HAP-1 (cell line): ENCODE data around the gene CDCP2.
A peak's percentile ranks its signal among the peaks of the same experiment; 100 is the strongest.
"Not testable (repeated sequence)": the region's sequence is repeated elsewhere in the genome, so short reads cannot be mapped to it uniquely, and the experiment has no call there.

Experiments
- DNase-seq, 2 experiments: peaks; one replicate each; pipeline ENCODE4 v3.0.0-alpha.2; 2016 to 2020; ENCODE audit warnings: low spot score in 2 of 2
- H3K27me3 ChIP-seq: fragments of 250-450 bp; sonication (Bioruptor Pico); 2 replicates; pipeline ENCODE4 v1.5.1; 2020; ENCODE audit warnings: low read depth, mild to moderate bottlenecking, moderate library complexity
- H3K36me3 ChIP-seq: fragments of 250-450 bp; sonication (Bioruptor Pico); replicated peaks from 2 replicates; pipeline ENCODE4 v1.5.1; 2020; ENCODE audit warnings: mild to moderate bottlenecking
- H3K4me1 ChIP-seq: fragments of 250-450 bp; sonication (Bioruptor Pico); 2 replicates; pipeline ENCODE4 v1.5.1; 2020; ENCODE audit warnings: mild to moderate bottlenecking
- H3K4me3 ChIP-seq: fragments of 250-450 bp; sonication (Bioruptor Pico); 2 replicates; pipeline ENCODE4 v1.5.1; 2020; ENCODE audit warnings: mild to moderate bottlenecking, moderate library complexity
- H3K9me3 ChIP-seq: fragments of 250-450 bp; sonication (Bioruptor Pico); 2 replicates; pipeline ENCODE4 v1.5.1; 2020; ENCODE audit warnings: mild to moderate bottlenecking, moderate library complexity
- in situ Hi-C: fragments of 300-500 bp; cut with MboI; formaldehyde crosslinking; loops from 3 replicates; pipeline ENCODE4 v1.14.3; 2020; ENCODE audit warnings: low sequenced_read_pairs, inconsistent platforms, mixed read lengths

CDCP2 gene

DNA sequence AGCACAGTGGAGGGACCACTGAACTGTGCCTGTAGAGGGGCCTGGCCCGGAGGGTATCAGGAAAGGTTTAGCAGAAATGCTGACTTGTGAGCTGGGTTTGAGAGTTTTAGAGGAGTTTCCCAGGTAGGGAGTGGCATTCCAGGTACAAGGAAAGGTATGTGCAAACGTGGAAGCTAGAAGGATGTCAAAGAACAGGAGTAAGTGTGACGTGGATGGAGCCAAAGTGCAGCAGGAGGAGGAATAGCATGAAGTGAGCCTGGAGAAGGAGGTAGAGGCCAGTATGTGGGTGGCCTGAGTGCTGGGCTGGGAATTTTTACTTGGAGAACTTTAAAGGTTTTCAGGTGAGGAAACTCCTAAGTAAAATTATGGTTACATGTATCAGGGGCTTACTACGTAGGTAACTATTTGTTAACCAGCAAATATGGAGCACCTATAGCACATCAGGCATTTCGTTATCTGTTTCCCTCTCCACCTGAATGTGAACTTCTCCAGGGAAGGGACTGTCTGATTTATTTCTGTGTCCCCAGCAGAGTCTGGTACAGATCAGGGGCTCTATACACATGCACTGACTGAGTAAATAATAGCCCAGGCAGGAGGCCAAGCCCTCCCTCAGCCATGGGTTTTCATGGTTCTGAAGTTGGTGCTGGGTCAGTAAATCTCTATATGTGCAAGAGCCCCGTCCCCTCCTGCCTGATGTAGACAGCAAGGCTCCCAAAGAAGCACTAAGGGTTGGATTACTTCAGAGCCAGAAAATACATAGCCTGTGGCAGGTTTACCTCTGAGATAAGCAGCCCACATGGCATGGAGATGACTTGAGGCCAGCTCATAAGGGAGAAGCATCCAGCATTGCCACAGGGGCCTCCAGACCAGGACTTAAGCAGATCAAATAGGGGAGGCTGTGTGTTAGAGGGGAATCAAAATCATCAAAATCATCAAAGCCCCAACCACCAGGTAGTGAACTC is 43.4 kb downstream of the CDCP2 start:
- H3K4me3 ChIP-seq = no peak overlapping the region
- no peaks in the 10 kb centered on the region for H3K9me3 ChIP-seq
- peaks cover 11% of the 10 kb centered on the region for H3K4me1 ChIP-seq
- DNase-seq = no peak
- H3K27me3 ChIP-seq = no peaks in the 10 kb centered on the region
- H3K36me3 ChIP-seq = no peaks in the 10 kb centered on the region
- in situ Hi-C loops = no loop called here

DNA sequence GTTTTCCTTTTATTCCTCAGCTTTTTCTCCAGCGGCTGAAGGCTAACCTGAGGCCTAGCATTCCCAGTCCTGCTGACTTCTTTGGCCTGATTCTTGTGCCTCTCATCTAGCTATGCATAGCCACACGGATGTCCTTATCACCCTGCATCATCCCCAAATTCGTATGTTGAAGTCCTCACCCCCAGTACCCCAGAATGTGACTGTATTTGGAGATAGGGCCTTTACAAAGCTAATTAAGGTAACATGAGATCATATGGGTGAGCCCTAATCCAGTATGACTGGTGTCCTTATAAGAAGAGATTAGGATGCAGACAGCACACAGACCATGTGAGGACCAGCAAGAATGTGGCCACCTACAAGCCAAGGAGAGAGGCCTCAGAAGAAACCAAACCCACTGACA is 44.6 kb downstream of the CDCP2 start:
- in situ Hi-C loops = no loop called here
- H3K4me1 ChIP-seq = peaks cover 11% of the 10 kb centered on the region
- H3K27me3 ChIP-seq = no peaks in the 10 kb centered on the region
- no peak overlapping the region for H3K4me3 ChIP-seq
- H3K36me3 ChIP-seq = no peaks in the 10 kb centered on the region
- H3K9me3 ChIP-seq = no peaks in the 10 kb centered on the region
- DNase-seq = no peak

DNA sequence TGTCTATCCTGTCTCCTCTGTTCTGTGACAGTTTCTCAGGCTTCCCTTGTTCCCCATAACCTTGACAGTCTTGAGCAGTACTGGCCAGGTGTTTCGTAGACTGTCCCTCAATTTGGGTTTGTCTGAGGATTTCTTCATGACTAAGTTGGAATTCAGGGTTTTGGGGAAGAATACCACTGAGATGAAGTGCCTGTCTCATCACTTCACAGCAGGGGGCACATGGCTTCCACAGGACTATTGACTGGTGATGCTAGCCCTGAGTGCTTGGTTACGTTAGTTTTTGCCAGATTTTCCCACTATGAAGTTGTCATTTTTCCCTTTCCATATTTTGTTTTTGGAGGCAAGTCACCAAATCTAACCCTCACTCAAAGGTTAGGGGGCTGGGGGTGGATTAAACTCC is 45.7 kb downstream of the CDCP2 start:
- Histone ChIP-seq H3K4me3 (no peak overlapping the region), H3K4me1 (peaks cover 11% of the 10 kb centered on the region), H3K9me3 (no peaks in the 10 kb centered on the region), H3K27me3 (no peaks in the 10 kb centered on the region), H3K36me3 (no peaks in the 10 kb centered on the region)
- in situ Hi-C loops = no loop called here
- DNase-seq = peak in 1 of 2 experiments; percentile 29

DNA sequence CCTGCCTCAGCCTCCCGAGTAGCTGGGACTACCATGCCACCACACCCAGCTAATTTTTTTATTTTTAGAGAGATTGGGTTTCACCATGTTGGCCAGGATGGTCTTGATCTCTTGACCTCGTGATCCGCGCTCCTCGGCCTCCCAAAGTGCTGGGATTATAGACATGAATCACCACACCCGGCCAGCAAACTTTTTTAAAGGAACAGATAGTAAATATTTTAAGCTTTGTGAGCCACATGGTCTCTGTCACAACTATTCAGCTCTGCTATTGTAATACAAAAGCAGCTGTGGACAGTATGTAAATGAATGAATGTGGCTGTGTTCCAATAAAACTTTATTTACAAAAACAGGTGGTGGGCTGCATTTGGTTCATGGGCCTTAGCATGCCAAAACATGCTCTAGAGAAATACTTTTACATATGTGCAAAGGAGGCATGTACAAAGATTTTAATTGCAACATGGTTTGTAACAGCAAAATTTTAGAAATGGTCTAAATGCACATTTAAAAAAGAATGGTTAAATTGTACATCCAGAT is 47.0 kb downstream of the CDCP2 start:
- peak; percentile 38 to 48 for DNase-seq
- Histone ChIP-seq H3K4me1 (peaks cover 11% of the 10 kb centered on the region), H3K9me3 (no peaks in the 10 kb centered on the region), H3K36me3 (no peaks in the 10 kb centered on the region), H3K27me3 (no peaks in the 10 kb centered on the region), H3K4me3 (no peak overlapping the region)
- in situ Hi-C loops = no loop called here

DNA sequence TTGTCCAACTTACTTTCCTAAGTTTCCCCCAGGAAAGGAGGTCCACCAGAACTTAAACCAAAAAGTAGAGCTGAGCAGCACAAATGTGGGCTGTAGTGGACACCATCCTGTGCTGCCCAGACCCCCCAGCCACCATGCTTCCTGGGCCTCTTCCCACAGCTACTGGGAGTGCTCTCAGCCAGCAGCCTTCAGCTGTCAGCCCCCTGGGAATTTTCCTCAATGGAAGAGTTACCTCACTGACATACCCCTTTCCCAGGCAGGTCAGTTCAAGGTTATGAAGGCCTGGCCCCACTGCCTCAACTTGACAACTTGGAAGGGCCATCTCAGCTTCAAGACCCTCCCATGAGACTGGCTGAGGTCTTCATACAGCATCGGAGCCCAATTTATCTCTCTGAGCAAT is 47.7 kb downstream of the CDCP2 start:
- H3K4me3 ChIP-seq = no peak overlapping the region
- no peaks in the 10 kb centered on the region for H3K9me3 ChIP-seq
- in situ Hi-C loops = no loop called here
- H3K36me3 ChIP-seq = no peaks in the 10 kb centered on the region
- no peak for DNase-seq
- H3K4me1 ChIP-seq = peaks cover 11% of the 10 kb centered on the region
- H3K27me3 ChIP-seq = no peaks in the 10 kb centered on the region

DNA sequence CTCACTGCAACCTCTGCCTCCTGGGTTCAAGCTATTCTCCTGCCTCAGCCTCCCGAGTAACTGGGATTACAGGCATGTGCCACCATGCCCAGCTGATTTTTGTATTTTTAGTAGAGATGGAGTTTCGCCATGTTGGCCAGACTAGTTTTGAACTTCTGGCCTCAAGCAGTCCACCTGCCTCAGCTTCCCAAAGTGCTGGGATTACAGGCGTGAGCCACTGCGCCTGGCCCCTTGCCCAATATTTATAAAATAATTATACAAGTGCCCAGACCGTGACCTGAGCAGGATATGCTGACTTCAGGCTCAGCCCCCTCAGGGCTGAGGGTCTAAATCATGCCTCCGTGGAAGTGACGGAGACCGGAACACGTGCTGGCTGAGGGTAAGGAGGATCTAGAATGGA is 48.2 kb downstream of the CDCP2 start:
- H3K9me3 ChIP-seq, H3K36me3 ChIP-seq, DNase-seq, H3K4me3 ChIP-seq, in situ Hi-C loops, H3K27me3 ChIP-seq: not testable (repeated sequence)
- peaks cover 11% of the 10 kb centered on the region for H3K4me1 ChIP-seq

DNA sequence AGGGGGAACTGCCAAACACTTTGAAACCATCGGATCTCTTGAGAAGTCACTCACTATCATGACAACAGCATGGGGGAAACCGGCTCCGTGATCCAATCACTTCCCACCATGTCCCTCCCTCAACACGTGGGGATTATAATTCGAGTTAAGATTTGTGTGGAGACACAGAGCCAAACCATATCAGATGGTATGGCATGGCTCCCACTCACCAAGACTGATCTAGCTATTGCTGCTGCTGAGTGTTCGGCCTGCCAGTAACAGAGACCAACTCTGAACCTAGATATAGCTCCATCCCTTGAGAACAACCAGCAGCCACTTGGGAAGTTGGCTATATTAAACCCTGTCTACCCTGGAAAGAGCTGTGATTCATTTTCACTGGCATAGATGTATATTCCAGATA is 49.4 kb downstream of the CDCP2 start:
- in situ Hi-C loops = no loop called here
- Histone ChIP-seq H3K36me3 (no peaks in the 10 kb centered on the region), H3K9me3 (no peaks in the 10 kb centered on the region)

DNA sequence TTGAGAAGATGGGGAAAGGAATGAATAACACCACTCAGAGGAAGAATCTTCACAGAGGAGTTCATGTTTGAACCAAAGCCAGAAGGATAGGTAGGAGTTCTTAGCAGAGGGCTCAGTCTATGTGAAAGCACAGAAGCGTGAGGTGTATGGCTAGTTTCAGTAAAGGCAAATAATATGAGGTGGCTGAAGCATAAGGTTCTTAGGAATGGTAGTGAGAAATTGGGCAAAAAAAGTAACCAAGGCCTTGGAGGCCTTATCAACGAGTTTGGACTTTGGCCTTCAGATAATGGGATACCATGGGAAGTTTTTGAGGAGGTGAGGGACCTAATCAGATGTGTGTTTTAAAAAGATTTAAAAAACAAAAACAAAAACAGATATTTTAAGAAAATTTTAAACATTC is 52.3 kb downstream of the CDCP2 start:
- DNase-seq = no peak
- no peaks in the 10 kb centered on the region for H3K9me3 ChIP-seq
- H3K4me1 ChIP-seq = peaks cover 4% of the 10 kb centered on the region
- in situ Hi-C loops = no loop called here
- no peaks in the 10 kb centered on the region for H3K27me3 ChIP-seq
- 0 out of 2 replicates have a peak, but pooled peaks cover 4% of the 10 kb centered on the region for H3K36me3 ChIP-seq
- H3K4me3 ChIP-seq = no peak overlapping the region

More for the DNA sequence above, 49.4 kb downstream of the CDCP2 start:
- no peaks in the 10 kb centered on the region for H3K27me3 ChIP-seq
- peaks cover 11% of the 10 kb centered on the region for H3K4me1 ChIP-seq
- H3K4me3 ChIP-seq = no peak overlapping the region
- DNase-seq = no peak

DNA sequence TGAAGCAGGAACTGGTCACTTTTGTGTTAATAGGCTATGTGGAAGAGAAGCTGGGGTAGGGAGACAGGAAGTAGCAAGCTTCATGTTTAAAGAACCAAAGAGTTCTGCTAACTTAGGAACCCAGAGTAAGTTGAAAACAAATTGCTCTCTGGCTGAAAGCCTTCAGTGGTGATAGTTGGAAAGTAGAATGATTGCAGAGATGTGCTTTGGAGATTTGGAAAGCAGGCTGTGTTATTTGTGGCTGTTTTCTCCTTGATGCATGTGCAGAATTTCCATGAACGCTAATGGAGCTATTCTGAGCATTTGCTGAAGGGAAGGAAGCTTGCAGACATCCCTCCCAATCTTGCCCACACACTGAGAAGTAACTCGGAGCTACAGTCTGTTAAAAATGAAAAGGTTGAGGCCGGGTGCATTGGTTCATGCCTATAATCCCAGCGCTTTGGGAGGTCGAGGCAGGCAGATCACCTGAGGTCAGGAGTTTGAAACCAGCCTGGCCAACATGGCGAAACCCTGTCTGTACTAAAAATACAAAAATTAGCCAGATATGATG is 53.7 kb downstream of the CDCP2 start:
- Histone ChIP-seq H3K4me1 (no peaks in the 10 kb centered on the region), H3K36me3 (0 out of 2 replicates have a peak, but pooled peaks cover 4% of the 10 kb centered on the region), H3K9me3 (no peaks in the 10 kb centered on the region), H3K27me3 (no peaks in the 10 kb centered on the region), H3K4me3 (no peak overlapping the region)
- no peak for DNase-seq
- in situ Hi-C loops = no loop called here

DNA sequence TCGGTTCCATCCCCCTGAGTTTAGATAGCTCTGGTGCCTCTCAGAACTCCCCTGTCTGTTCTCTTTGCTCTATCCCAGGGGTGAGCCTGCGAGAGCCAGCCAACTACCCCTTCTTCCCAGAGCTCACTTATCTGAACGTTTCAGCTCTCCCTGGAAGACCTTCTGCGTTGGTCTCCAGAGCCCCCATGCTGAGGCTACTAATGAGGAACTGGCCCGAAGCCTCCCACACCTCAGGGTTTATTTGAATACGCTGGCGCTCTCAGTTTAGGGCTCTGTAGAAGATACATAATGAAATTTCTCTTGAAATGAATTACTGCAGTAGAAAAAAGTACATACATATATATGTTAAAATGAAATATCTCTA is 55.9 kb downstream of the CDCP2 start:
- H3K4me3 ChIP-seq = no peak overlapping the region
- H3K36me3 ChIP-seq = 0 out of 2 replicates have a peak, but pooled peaks cover 4% of the 10 kb centered on the region
- in situ Hi-C loops = no loop called here
- no peaks in the 10 kb centered on the region for H3K4me1 ChIP-seq
- H3K27me3 ChIP-seq = no peaks in the 10 kb centered on the region
- no peak for DNase-seq
- no peaks in the 10 kb centered on the region for H3K9me3 ChIP-seq

DNA sequence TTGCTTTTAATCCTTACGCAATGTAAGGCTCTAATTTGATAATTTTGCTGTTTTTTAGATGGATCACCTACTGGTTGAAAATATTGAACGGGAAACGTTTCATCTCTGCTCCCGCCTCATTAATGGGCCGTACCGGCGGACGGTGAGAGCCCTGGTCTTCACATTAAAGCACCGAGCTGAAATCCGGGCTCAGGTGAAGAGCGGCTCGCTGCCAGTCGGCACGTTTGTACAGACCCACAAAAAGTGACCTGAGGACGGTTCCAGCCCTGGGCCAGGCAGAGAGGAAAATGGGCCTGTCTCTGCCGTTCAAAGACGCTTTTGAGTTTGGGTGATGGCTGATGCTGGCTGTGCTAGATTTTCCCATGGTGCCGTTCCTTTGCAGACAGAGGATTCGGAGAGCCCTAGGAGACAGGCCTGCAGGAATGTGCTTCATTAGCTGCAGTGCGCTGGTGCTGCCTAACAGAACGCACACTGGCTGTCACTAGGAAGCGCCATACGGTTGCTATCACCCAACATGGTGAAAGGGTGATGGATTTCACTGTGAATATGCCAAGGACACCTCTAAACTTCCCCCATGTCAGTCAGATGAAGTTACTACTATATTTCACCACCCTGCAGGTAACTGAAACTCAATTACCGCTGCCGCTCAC is 56.4 kb downstream of the CDCP2 start:
- Histone ChIP-seq H3K4me3 (no peak overlapping the region), H3K36me3 (0 out of 2 replicates have a peak, but pooled peaks cover 4% of the 10 kb centered on the region), H3K4me1 (no peaks in the 10 kb centered on the region), H3K27me3 (no peaks in the 10 kb centered on the region), H3K9me3 (no peaks in the 10 kb centered on the region)
- no peak for DNase-seq
- in situ Hi-C loops = no loop called here

DNA sequence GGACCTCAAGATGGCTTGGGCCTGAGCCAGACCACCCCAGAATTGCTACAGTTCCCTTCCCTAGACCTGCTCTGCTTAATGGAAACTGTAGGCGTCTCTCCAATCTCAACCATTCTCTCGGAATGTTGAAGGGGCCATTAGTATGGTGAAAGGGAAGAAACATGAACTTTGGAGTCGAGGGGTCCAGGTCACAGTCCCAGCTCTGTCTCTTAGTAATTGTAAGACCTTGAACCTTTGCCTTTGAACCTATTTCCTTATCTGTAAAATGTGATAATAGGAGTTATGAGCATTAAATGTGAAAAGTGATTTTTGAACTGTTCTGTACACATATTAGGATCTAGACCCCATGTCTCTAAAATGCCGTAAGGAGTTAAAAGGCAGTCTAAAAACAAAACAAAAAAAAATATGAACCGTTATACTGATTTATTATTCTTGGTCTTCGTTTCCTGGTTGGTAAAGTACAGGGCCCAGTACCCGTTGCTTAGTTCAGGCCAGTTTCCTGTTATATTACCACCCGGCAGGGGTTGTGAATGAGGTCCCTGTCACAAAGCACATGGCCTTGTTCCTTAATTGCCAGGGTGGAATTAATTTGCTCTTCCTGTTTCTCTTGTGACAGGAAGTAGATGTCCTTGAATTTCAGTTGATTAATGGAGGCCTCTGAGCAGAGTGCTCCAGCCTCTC is 57.1 kb downstream of the CDCP2 start:
- Histone ChIP-seq H3K4me3 (no peak overlapping the region), H3K36me3 (0 out of 2 replicates have a peak, but pooled peaks cover 4% of the 10 kb centered on the region), H3K27me3 (no peaks in the 10 kb centered on the region), H3K4me1 (no peaks in the 10 kb centered on the region), H3K9me3 (no peaks in the 10 kb centered on the region)
- no peak for DNase-seq
- in situ Hi-C loops = no loop called here

DNA sequence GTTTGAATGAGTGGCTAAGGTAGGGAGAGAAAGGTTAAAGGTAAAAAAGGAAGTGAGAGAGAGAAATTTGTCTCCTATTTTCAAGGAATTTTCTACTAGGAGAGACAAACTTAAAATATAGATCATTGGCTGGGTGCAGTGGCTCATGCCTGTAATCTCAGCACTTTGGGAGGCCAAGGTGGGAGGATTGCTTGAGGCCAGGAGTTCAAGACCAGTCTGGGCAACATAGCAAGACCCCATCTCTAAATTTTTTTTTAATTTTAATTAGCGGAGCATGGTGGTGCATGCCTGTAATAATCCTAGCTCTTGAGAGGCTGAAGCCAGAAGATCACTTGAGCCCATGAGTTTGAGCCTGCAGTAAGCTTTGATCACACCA is 58.1 kb downstream of the CDCP2 start:
- H3K9me3 ChIP-seq, in situ Hi-C loops, H3K36me3 ChIP-seq, H3K4me1 ChIP-seq, H3K27me3 ChIP-seq, DNase-seq, H3K4me3 ChIP-seq: not testable (repeated sequence)
